OCI-LY1 (cell line): ENCODE data around the gene CEL.

Experiments used
- H2AFZ ChIP-seq: fragments of 200-600 bp; sonication (generic), shearing (Covaris generic); 2 replicates; pipeline ENCODE4 v1.6.0; 2014; ENCODE audit warnings: antibody characterized with exemption, mild to moderate bottlenecking, low read length
- H3F3A ChIP-seq: fragments of 200-600 bp; sonication (generic), shearing (Covaris generic); 2 replicates; pipeline ENCODE4 v1.6.0; 2014; ENCODE audit warnings: mild to moderate bottlenecking, antibody characterized with exemption, low read length, moderate library complexity; ENCODE audit not compliant: insufficient read depth
- H3K27ac ChIP-seq: fragments of 200-600 bp; sonication (generic); 2 replicates; pipeline ENCODE4 v1.5.1; 2014; ENCODE audit warnings: low read length, mixed run types, mild to moderate bottlenecking, low read depth; ENCODE audit not compliant: poor library complexity, severe bottlenecking
- H3K27me3 ChIP-seq: fragments of 200-600 bp; sonication (generic); 2 replicates; pipeline ENCODE4 v1.6.0; 2014; ENCODE audit warnings: antibody characterized with exemption, mild to moderate bottlenecking, low read length, moderate library complexity; ENCODE audit not compliant: insufficient read depth
- H3K36me3 ChIP-seq: fragments of 200-600 bp; sonication (generic); 2 replicates; pipeline ENCODE4 v1.6.1; 2014; ENCODE audit warnings: mild to moderate bottlenecking, antibody characterized with exemption, low read length, moderate library complexity, mixed read lengths; ENCODE audit not compliant: insufficient read depth
- H3K4me1 ChIP-seq: fragments of 200-600 bp; sonication (generic); 2 replicates; pipeline ENCODE4 v1.5.1; 2014; ENCODE audit warnings: mild to moderate bottlenecking, low read length, moderate library complexity; ENCODE audit not compliant: insufficient read depth, severe bottlenecking
- H3K4me2 ChIP-seq: fragments of 200-600 bp; sonication (generic), shearing (Covaris generic); 2 replicates; pipeline ENCODE4 v1.6.1; 2014; ENCODE audit warnings: low read length
- H3K4me3 ChIP-seq: fragments of 200-600 bp; sonication (generic); 2 replicates; pipeline ENCODE4 v1.5.1; 2014; ENCODE audit warnings: low read length, low read depth, mild to moderate bottlenecking, mixed read lengths; ENCODE audit not compliant: poor library complexity, severe bottlenecking
- H3K79me2 ChIP-seq: fragments of 200-600 bp; shearing (Covaris generic); 2 replicates; pipeline ENCODE4 v1.6.1; 2016; ENCODE audit warnings: mixed run types, low read length, mixed read lengths; ENCODE audit not compliant: insufficient read depth
- H3K9ac ChIP-seq: fragments of 200-600 bp; sonication (generic), shearing (Covaris generic); 2 replicates; pipeline ENCODE4 v1.6.1; 2014; ENCODE audit warnings: mild to moderate bottlenecking, low read length, mixed read lengths
- H3K9me2 ChIP-seq: fragments of 200-600 bp; sonication (generic), shearing (Covaris generic); 2 replicates; pipeline ENCODE4 v1.6.1; 2014; ENCODE audit warnings: low read depth, mild to moderate bottlenecking, low read length, mixed read lengths
- H3K9me3 ChIP-seq: fragments of 200-600 bp; shearing (Covaris generic); 2 replicates; pipeline ENCODE4 v1.6.1; 2014; ENCODE audit warnings: low read length, mixed read lengths
- H4K20me1 ChIP-seq: fragments of 200-600 bp; sonication (generic), shearing (Covaris generic); 2 replicates; pipeline ENCODE4 v1.6.0; 2016; ENCODE audit warnings: mild to moderate bottlenecking, low read length; ENCODE audit not compliant: insufficient read depth
- EZH2 ChIP-seq: fragments of 200-600 bp; sonication (generic), shearing (Covaris generic); IDR thresholded peaks from 2 replicates; pipeline ENCODE4 v1.8.0; 2017; ENCODE audit warnings: borderline replicate concordance, mixed run types, mild to moderate bottlenecking, antibody characterized with exemption, low read length, moderate library complexity, mixed read lengths
- TF ChIP-seq, protein P1 (sequence below): fragments of 200-600 bp; sonication (generic), shearing (Covaris generic); IDR thresholded peaks from 2 replicates; pipeline ENCODE4 v1.5.1; 2017; ENCODE audit warnings: mild to moderate bottlenecking, antibody characterized with exemption, low read length, moderate library complexity, mixed read lengths

Gene CEL

DNA sequence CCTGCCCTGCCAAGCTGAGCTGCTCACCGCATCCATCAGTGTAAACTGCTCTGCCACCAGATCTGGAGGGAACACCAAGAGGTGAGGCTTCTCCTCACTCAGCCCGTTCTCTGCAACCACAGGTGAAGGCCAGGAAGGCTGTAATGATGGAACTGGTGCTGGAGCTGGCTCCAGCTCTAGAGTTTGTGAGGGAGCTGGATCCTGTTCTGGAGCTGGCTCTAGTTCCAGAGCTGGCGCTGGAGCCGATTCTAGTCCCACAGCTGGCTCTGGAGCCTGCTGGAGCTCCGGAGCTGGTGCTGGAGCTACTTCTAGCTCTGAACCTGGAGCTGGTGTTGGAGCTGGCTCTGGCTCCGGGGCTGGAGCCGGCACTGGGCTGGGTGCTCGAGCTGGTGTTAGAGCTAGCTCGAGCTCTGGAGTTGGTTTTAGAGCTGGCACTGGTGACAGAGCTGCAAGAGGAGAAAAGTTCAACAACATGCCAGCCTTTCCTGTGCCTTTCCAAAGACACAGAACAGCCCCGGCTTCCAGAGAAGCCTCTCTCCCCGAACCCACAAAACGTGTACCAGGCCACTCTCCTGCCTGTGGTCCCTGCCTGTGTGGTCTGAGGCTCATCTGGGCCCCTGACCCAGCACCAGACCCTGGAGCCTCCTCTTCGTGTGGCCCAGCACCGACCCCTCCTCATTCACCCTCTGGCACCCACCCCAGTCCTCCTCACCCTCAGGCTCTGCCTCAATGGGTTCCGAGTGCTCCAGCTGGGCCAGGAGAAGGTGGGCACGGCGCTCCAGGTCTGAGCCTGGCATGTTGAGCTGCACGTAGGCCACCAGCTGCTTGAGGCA is 46.4 kb downstream of the CEL start:
- no peaks in the 10 kb centered on the region for H3K27me3 ChIP-seq
- TF ChIP-seq, protein P1, sequence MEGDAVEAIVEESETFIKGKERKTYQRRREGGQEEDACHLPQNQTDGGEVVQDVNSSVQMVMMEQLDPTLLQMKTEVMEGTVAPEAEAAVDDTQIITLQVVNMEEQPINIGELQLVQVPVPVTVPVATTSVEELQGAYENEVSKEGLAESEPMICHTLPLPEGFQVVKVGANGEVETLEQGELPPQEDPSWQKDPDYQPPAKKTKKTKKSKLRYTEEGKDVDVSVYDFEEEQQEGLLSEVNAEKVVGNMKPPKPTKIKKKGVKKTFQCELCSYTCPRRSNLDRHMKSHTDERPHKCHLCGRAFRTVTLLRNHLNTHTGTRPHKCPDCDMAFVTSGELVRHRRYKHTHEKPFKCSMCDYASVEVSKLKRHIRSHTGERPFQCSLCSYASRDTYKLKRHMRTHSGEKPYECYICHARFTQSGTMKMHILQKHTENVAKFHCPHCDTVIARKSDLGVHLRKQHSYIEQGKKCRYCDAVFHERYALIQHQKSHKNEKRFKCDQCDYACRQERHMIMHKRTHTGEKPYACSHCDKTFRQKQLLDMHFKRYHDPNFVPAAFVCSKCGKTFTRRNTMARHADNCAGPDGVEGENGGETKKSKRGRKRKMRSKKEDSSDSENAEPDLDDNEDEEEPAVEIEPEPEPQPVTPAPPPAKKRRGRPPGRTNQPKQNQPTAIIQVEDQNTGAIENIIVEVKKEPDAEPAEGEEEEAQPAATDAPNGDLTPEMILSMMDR = no peak
- TF ChIP-seq EZH2 = no peak
- no peaks in the 10 kb centered on the region for H3K79me2 ChIP-seq
- peaks cover 7% of the 10 kb centered on the region; the same call in 1 of the 2 replicates for H3K36me3 ChIP-seq
- H3K9ac ChIP-seq = no peak overlapping the region
- H3K9me2 ChIP-seq = no peaks in the 10 kb centered on the region
- no peak overlapping the region for H3K4me2 ChIP-seq
- no peaks in the 10 kb centered on the region for H3K9me3 ChIP-seq
- no peak overlapping the region for H3K4me3 ChIP-seq
- no peak overlapping the region for H3K27ac ChIP-seq
- H3F3A ChIP-seq = no peaks in the 10 kb centered on the region
- H3K4me1 ChIP-seq = no peaks in the 10 kb centered on the region
- H4K20me1 ChIP-seq = no peaks in the 10 kb centered on the region
- no peak overlapping the region for H2AFZ ChIP-seq

DNA sequence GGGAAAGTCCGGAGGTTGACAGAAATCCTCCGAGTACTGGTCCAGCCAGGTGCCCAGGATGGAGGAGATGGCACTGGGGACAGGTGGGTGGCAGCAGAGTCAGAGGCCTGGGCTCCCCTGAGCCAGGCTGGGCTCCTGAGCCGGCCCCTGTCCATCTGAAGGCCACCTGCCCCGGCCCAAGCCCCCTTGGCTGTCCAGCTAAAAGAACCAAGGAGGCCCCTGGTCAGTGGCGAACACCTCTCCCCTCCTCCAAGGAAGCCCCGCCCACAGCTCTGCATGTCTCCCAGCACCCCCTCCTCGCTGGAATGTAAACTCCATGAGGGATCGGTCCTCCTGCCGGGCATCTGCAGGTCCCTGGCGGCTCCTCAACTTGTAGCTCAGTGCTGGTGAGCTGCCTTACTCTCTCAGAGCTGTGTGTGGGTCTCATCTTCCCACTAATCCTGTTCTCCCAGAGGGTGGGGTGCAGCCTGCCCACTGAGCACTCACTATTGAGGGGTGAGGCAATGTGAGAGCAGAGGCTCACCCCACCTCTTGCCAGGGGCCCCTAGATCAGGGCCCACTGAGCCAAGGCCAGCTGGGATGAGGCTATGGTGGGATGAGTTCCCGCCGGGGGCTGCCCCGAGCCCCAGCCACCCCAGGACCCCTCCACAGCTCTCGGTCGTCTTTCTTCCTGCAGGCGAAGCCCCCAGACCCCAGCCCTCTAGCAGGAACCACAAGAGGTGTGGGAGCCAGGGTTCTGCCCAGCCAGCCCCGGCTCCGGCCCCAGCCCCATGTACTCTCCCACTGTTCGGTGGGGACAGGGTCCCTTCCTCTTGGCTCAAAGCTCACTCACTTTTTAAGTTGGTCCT is 47.2 kb downstream of the CEL start:
- Histone ChIP-seq H3K9ac (no peak overlapping the region), H3K79me2 (no peaks in the 10 kb centered on the region), H3K27me3 (no peaks in the 10 kb centered on the region), H3K4me1 (no peaks in the 10 kb centered on the region), H3K36me3 (peaks cover 7% of the 10 kb centered on the region; the same call in 1 of the 2 replicates), H3K4me2 (no peak overlapping the region), H3K4me3 (no peak overlapping the region), H2AFZ (no peak overlapping the region), H3F3A (no peaks in the 10 kb centered on the region), H3K9me2 (no peaks in the 10 kb centered on the region), H3K27ac (no peak overlapping the region), H3K9me3 (no peaks in the 10 kb centered on the region), H4K20me1 (no peaks in the 10 kb centered on the region)
- TF ChIP-seq, protein P1 = no peak
- no peak for TF ChIP-seq EZH2

DNA sequence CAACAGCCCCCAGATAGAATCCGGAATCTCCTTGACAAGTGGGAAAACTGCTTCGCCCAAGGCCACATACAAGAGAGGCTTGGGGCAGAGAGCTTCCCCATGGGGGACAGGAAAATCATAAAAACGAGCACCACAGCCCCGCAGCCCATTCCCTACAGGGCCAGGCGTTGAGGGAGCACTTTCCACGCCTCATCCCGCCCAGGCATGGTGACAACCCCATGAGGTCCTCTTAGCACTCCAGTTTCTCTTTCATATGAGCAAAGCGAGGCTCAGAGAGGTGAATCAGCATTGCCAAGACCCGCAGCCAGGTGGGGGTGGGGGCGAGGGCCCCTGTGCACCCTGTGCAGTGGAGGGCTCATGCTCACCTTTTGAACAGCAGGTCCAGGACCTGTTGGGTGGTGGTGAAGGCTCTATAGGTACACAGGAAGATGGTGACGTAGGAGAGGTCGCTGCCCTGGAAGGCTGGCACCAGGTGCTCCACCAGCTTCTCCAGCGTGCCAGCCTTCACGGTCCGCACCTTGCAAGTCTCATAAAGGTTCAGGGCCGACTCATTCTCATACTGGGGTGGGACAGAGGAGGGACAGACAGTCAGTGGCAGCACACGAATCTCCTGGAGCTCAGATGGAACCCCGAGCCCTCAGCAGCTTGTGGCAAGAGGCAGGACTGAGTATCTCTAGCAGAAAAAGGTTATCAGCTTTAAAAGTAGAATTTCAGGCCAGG is 48.3 kb downstream of the CEL start:
- no peak overlapping the region for H3K9ac ChIP-seq
- no peaks in the 10 kb centered on the region for H3K27me3 ChIP-seq
- no peaks in the 10 kb centered on the region for H3K4me1 ChIP-seq
- H3K4me3 ChIP-seq = no peak overlapping the region
- peaks cover 7% of the 10 kb centered on the region; the same call in 1 of the 2 replicates for H3K36me3 ChIP-seq
- H3K9me3 ChIP-seq = no peaks in the 10 kb centered on the region
- H3K9me2 ChIP-seq = no peaks in the 10 kb centered on the region
- H3F3A ChIP-seq = no peaks in the 10 kb centered on the region
- TF ChIP-seq, protein P1 = no peak
- no peak for TF ChIP-seq EZH2
- no peak overlapping the region for H2AFZ ChIP-seq
- H3K27ac ChIP-seq = no peak overlapping the region
- no peak overlapping the region for H3K4me2 ChIP-seq
- H4K20me1 ChIP-seq = no peaks in the 10 kb centered on the region
- no peaks in the 10 kb centered on the region for H3K79me2 ChIP-seq
